Left cardiac atrium (tissue), 4 donors: ENCODE measurements around the gene SNX9. TPM values are rescaled to one million over a fixed set of nuclear protein-coding genes. Genes with fewer than 3 reads are reported as not detected.
A peak's percentile ranks its signal among the peaks of the same experiment; 100 is the strongest.
"Not testable (repeated sequence)": the region's sequence is repeated elsewhere in the genome, so short reads cannot be mapped to it uniquely, and the experiment has no call there.

Experiments used
- ATAC-seq, 2 donors: fragments of 200-7000 bp; cut with Tn5 transposase; one replicate each; pipeline ENCODE4 v1.9.1; 2020; ENCODE audit warnings: mild to moderate bottlenecking in 2 of 2, moderate library complexity in 2 of 2
- DNase-seq: peaks from one replicate; pipeline ENCODE4 v3.0.0-alpha.2; 2020
- intact Hi-C, 2 donors: fragments of 100-400 bp; cut with DNase I; formaldehyde crosslinking; loops; one replicate each; pipeline versions ENCODE4 v1.14.1 to v1.15.1; 2022 to 2023
- long read RNA-seq: library from polyadenylated mRNA; unstranded; transcript quantifications from one replicate; pipeline ENCODE4 v2.0.0, GENCODE V29; 2021
- total RNA-seq, 2 donors: library from RNA; stranded (reverse); fragmentation: NEBNext Ultra II Directional; extraction: Animal tissue kit (Norgen Biotek cat#: 25700); gene quantifications; one replicate each; pipeline ENCODE4 v1.2.1, GENCODE V29; 2021
- donor health status: DM: no; HTN: yes; CAD: no.
- donor health status: DM: no; HTN: yes; CAD: no; lungs with severe emphysema.
- donor health status: DM: yes; HTN: yes; CAD: no.
- donor health status: Dilated cardiomyopathy.

Gene SNX9
- total RNA-seq: 10 to 100 TPM; 37.7 to 39.9 TPM
- long read RNA-seq, full-length matches to known transcripts: 12 of 14 reads
- long read RNA-seq, partial matches to known transcripts: 1 of 14 reads
- long read RNA-seq, other reads (novel, unspliced or antisense): 1 of 14 reads

DNA sequence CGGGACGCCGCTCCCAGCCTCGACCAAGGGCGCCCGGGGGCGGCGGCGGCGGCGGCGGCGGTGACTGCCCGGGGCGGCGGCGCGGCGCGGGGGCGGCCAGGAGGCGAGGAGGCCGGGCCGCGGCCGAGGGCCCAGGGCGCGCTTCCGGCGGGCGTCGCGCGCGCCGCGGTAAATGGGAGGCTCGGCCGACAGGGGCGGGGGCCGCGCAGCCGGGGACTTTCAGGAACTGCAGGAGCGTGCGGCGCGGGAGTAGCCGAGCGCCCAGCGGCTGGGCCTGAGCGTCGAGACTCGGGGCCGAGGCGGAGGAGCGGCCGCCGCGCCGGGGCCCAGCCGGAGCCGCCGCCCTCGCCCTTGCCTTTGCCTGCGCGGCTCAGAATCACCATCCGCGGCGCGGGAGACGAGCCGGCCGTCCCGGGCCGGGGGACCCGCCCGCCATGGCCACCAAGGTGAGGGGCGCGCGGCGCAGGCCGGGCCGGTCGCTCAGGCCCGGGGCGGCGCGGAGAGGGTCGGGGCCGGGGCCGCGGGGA lies at the start of gene SNX9:
SNX9 (plus strand) TSS at position 246 of the 527 bp plus-strand sequence; CDS start at position 435, 189 bp downstream.
- ATAC-seq: peak; percentile 91 to 92
- peak; percentile 87 for DNase-seq
- intact Hi-C loops: loop anchor here in 1 of 2 donors (5.0 kb wide), 1 partner anchor 66 kb away; no protein-coding TSS in a partner anchor

DNA sequence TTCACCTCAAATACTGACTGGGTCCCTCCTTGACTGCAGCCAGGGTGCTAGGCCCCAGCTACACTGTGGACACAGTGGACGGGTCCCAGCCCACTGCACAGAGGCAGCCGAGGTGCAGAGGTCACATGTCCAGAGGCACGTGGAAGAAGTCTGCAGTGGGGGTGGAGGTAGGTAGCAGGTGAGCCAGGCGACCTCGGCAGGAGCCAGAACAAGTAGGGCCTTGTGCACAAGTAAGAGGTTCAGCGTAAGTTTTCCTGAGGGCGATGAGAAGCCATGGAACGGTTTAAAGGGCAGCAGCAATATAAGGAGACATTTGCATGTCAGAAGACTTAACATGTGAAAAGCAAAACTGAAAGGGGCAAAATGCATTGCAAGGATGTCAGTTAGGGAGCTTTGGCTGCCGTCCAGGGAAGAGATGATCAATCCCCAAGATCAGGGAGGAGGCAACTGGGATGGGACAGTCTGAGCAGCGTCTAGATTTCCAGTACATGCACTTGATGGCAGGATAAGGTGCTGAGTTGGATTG lies 49.7 kb upstream of the SNX9 start:
- ATAC-seq (no peak), DNase-seq (no peak)

DNA sequence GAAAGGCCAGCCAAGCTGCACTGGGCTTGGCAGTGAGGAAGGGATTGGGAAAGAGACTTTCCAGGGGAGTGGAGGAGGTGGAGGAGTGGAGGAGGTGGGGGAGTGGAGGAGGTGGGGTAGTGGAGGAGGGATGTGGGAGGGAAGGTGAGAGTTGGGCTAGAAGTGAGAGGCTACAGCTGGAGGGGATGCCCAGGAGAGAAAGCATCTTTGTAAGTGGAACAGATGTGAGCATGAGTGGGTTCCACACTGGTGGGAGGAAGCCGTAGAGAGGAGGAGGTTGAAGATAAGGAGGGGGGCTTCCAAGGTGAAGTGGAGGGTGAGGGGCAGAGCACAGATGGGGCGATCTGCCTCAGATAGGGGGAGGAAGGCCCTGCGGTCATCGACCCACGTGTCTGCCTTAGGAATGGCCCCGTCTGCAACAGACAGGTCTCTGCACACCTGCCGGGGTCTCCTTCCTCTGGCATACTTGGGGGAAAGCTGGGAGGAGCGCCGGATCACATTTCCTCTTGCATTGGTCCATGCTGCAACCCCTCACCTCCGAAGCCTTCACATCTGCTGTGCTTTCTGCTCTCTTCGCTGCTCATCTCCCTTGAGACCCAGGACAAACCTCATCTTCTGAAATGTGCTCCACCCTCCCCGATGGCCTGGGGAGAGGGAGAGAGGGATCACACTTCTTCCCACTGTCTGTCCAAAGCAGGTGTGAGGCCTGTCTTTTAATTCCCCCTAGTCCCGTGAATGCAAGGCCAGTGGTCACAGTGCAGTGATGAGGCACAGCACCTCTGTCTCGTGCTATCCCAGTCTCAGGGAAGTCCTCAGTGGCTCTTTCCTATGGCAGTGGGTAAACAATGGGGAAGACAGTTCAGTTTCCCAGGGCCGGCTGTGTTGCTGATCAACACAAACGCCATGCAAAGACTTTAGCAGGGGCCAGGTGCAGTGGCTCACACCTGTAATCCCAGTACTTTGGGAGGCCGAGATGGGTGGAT lies 48.6 kb upstream of the SNX9 start:
- intact Hi-C loops: no loop called here
- ATAC-seq: peak; percentile 79 to 81
- no peak for DNase-seq

More for the DNA sequence above, 49.7 kb upstream of the SNX9 start:
- intact Hi-C loops: no loop called here

DNA sequence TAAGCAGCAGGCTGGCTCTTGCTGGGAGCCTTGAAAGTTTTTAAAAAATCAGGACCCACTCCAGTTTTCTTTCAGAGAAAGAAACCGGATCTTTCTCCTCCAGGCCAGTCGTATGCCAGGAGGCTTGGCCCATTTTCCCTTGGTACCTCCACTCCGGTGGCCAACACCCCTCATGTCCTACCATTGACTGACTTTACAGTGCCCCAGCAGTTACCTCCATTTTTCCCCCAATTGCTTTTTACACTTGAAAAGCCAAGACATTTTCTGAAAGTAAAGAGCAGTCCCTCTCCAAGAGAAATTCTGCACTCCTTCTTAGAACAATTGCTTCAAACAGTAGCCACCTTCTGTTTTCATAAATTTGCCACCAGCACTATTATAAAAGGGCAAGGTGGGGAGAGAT lies 47.7 kb upstream of the SNX9 start:
- ATAC-seq: no peak
- intact Hi-C loops: no loop called here

DNA sequence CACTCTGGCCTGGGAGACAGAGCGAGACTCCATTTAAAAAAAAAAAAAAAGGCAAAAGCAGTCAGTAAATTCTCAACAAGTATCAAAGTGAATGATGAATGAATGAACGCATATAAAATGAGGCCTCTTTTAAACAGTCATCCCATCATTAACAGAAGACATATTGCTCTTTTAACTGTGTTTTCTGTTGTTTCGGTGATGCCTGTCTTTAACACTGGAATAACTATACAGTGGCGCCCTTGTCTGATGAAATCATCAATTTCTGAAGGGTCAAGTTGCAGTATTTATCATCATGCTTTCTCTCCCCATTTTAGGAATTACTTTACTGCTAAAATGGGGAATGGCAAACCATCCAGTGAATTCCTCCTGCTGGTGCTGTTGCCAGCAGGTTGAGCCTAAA lies 45.7 kb upstream of the SNX9 start:
- intact Hi-C loops: no loop called here
- DNase-seq (no peak), ATAC-seq (no peak)

More for the DNA sequence above, 47.7 kb upstream of the SNX9 start:
- no peak for DNase-seq

DNA sequence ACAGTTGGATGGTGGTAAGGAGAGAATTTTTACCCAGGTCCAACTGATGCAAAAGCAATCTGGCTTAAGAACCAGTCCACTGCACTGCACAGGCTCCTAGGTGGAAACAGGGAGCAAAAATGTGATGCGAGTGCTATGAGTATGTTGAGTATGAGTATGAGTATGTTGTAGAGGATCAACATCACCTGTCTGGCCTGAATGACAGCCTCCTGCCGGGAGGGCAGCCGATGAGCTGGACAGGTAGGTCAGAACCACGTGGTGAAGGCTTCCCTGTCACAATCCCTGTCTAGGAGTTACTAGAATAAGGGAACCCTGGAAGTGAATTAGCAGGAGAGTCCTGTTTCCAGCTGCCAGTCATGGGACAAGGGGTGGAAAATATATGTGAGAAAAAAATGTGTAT lies 44.3 kb upstream of the SNX9 start:
- intact Hi-C loops: no loop called here
- ATAC-seq: no peak
- DNase-seq: no peak

DNA sequence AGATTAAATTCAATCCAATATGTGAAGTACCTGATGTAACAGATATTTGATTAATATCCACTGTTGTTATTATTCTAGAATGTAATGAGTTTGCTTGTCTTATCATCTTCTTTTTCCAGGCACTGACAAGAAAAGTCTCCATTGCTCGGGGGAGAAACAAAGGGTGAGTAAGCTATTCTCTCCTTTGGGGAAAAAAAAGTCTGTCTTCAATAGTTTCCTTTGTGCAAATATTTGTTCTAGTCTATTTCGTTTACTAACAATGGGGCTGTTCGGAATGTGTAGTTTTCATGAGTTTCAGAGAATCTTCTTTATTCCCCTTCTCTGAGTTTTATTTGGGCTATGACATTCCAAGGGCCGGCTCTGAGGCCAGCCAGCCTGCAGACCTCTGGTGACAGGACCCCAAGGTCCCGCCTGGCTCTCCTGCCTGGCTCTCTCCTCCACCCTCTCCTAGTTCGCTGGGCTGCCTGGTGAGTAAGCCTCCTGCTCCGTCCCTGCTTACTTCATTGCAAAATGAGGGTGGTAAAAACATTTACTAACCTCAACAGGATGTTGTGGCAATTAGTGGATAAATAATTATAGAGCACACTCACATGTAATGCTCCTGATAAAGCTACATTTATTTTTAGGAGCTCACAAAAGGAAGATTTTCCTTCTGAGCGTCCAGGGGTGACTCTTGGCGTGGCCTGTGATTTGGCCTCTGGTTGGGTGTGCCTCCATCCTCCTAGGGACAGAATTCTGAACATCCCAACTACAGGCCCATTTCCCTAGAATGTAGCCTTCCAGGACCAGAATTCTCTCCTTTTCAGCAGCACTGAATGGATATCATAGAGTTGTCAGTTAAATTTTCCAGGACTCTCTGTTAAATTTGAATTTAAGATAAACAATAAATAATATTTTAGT lies 43.1 kb upstream of the SNX9 start:
- no peak for DNase-seq
- intact Hi-C loops: no loop called here
- ATAC-seq: no peak

DNA sequence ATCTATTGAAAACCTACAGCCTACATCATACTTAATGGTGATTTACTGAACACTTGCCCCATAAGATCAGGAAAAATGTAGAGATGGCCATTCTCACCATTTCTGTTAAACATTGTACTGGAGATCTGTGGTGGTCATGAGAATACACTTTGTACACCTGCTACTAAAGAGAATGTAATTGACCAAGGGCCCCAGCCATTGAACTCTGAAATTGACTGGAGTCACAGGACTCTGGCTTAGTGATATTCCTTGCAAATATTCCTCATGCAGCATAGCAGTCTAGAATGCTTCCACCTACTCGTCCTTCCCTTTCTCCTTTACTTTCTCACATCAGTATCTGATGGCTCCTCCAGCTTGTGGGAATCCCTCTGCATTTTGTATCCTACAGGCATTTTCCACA lies 37.4 kb upstream of the SNX9 start:
- intact Hi-C loops: no loop called here
- ATAC-seq (no peak), DNase-seq (no peak)

DNA sequence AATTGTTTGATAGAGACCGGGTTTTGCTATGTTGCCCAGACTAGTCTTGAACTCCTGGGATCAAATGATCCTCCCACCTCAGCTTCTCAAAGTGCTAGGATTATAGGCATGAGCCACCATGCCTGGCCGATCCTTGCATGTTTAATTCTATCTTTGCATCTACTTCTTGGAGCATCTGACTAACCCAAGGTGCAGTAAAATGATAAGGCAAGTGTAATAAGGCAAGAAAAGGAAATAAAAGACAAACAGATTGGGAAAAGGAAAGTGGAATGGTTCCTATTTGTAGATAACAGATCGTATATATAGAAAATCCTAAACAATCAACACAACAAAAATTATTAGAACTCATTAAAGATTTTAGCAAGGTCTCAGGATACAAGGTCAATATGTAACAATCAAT lies 36.8 kb upstream of the SNX9 start:
- DNase-seq (no peak), ATAC-seq (no peak)
- intact Hi-C loops: no loop called here

DNA sequence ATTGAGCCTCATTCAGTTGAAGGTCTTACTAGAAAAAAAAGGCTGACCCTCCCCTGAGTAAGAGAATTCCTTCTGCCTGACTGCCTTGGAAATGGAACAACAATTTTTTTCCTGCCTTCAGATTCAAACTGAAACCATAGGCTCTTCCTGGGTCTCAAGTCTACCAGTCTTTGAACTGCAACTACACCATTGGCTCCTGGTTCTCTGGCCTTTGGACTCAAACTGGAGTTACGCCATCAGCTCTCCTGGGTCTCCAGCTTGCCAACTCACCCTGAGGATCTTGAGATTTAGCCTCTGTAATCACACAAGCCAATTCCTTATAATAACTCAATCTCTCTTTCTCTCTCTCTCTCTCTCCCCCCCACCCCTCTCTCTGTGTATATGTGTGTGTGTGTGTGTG lies 36.0 kb upstream of the SNX9 start:
- ATAC-seq: peak in 1 of 2 donors; percentile 87
- intact Hi-C loops: no loop called here
- no peak for DNase-seq

DNA sequence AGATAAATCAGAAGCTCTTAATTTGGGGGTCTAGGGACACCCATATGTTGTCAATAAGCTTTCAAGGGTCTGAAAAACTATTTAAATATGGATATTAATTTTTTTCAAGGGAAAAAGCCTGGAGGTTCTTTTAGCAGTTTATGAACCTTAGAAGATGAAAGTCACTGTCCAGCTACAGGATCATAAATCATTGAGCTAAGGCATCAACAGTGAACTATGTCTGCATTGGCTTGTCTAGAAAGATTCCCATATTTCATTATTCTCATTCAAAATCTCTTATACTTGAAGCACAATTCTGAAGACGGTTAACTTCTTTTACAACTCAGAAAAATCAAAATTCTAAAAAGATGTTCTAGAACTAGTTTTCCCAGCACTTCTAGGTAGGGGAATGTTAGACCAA lies 34.9 kb upstream of the SNX9 start:
- intact Hi-C loops: no loop called here
- DNase-seq (no peak), ATAC-seq (no peak)

DNA sequence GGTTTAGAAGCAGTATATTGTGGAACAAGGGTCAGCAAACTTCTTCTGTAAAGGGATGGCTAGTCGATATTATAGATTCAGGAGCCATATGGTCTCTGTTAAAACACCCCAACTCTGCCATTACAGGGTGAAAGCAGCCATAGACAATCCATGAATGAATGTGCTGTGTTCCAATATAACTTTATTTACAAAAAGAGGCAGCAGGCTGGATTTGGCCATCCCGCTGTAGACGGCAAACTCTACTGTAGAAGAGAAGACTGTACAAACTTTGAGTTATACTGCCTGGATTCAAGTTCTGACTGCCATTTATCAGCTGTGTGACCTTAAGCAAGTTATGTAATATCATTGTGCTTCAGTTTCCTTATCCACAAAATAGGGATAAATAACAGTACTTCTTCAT lies 33.7 kb upstream of the SNX9 start:
- intact Hi-C loops: no loop called here
- no peak for ATAC-seq
- no peak for DNase-seq

DNA sequence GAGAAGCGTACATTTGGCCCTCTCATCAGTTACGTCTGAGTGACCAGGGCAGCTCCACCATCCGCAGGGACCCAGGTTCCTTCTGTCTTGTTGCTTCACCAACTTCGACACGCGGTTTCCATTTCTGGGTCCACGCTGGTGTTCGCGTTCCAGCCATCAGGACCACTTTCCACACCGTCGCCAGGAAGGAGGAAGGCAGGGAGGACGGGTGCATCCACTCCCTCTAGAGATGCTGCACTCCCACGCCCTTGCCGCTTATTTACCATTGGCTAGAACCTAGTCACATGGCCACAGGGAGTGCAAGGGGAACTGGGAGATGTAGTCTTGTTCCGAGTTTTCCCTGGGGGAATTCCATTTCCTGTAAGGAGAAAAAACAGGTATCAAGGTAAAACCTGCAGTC lies 33.2 kb upstream of the SNX9 start:
- peak in 1 of 2 donors; percentile 22 for ATAC-seq

DNA sequence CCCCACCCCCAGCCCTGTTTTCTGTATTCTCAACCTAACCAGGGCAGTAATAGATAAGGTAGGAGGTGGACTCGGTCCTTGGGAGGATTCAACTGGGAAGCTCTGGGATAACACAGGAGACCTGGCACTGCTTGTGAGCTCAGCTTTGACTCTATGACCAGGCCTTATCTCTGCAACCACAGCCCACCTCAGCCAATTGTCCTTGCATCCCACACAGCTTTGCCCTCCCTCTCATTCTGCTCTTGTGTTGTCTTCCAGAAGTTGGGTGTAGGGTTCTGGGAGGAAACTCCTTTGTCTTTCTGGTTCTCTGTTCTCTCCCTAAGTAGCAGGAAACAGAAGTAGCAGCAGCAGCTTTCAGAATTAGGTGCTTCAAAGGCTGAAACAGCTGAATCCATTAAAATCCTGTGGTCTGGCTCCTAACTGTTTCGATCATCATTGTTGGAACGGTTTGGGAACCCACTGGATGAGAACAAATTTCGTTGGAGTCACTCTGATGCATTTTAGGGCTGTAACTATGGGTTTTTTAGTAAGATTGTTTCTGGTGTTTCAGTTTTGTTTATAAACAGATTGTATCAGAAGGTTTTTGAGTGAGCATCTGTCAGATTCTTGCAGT lies 32.4 kb upstream of the SNX9 start:
- intact Hi-C loops: no loop called here
- DNase-seq: no peak
- ATAC-seq: peak in 1 of 2 donors; percentile 42

More for the DNA sequence above, 33.2 kb upstream of the SNX9 start:
- DNase-seq: no peak
- intact Hi-C loops: no loop called here

DNA sequence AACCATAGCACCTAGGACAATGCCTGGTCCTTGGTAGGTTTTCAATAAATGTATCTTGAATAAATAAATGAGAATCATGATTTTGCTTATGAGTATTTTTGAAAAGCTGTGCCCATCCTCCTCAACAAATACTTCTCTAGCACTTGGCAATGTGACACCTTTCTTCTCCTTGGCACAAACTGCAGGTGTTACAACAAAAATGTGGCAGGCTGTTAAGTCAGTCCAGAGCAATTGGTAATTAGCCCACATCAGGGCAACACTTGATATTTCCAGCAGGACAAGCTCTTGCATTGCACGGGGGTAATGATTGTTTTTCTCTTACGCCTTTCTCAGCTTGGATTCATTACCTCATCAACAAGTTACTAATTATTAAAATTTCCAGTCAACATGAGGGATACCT lies 31.6 kb upstream of the SNX9 start:
- ATAC-seq (peak in 1 of 2 donors; percentile 71), DNase-seq (no peak)
- intact Hi-C loops: no loop called here

DNA sequence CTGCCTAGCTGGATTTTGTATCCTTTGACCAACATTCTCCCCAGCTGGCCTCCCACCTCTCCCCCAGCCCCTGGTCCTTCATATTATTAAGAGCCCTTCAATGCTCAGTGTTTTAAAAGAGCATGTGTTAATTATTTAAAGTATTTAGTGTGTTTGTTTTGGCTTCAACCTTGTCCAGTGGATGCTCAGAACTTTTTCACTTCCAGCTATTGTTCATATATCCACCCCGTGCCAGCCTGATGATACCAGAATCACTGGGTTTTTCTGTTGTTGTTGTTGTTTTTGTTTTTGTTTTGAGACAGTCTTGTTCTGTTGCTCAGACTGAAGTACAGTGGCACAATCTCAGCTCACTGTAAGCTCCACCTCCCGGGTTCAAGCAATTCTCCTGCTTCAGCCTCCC lies 30.4 kb upstream of the SNX9 start:
- no peak for ATAC-seq
- DNase-seq: no peak
- intact Hi-C loops: no loop called here

DNA sequence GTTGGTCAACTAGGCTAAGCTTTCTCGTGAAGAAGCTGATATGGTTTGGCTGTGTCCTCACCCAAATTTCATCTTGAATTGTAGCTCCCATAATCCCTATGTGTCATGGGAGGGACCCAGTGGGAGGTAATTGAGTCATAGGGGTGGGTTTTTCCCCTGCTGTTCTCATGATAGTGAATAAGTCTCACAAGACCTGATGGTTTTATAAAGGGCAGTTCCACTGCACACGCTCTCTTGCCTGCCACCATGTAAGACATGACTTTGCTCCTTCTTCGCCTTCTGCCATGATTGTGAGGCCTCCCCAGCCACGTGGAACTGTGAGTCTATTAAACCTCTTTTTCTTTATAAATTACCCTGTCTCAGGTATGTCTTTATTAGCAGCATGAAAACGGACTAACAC lies 29.0 kb upstream of the SNX9 start:
- DNase-seq, intact Hi-C loops, ATAC-seq: not testable (repeated sequence)

DNA sequence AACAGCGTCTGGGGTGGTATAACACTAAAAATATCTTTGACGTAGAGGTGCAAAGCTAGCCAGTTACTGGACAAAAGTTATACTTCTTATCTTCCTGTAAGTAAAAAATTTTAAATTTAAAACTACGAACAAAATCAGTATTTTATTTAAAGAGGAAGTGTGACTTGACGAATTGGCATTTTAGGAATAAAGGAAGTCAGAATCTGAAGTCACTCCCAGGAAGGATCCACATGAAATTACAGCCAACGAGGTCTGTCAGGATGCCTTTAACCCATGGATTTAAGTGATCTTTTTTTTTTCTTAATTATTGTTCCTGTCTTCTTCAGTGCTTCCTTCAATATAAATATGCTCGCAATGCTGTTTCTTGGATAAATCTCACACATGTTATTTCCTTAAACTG lies 27.2 kb upstream of the SNX9 start:
- DNase-seq (no peak), ATAC-seq (no peak)
- intact Hi-C loops: no loop called here

DNA sequence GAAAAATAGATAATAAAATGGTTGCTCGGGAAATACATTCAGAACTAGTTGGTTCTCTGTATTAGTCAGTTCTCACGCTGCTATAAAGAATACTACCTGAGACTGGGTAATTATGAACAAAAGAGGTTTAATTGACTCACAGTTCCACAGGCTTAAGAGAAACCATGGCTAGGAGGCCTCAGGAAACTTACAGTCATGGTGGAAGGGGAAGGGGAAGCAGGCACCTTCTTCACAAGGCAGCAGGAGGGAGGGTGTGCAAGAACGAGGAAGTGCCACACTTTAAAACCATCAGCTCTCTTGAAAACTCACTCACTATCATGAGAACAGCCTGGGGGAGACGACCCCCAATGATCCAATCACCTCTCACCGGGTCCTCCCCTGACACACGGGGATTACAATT lies 24.2 kb upstream of the SNX9 start:
- no peak for DNase-seq
- ATAC-seq: no peak
- intact Hi-C loops: no loop called here
